ENCODE measurements around the gene SCG3.

The SCG3 gene

DNA sequence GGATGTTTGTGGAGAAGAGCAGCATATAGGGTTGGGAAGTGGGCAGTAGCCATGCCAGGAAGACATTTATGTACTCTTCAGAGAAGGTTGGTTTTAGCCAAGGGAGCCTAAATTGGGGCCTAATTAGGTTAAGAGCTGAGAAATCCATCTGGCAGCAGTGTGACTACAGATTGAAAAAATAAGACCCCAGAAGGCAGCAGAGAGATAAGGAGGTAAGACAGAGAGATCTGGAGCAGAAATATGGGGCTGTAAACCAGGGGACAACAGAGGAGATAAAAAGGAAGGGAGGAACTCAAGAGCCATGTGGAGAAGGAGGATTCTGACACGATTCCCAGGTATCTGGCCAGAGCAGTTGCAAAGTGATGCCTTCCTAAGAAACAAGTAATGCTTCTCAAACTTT lies 32.9 kb downstream of the SCG3 start:
- Histone ChIP-seq H3K27me3 (ENCODE audit: low read length) (no peaks in the 10 kb centered on the region), H3K4me3 (ENCODE audit: insufficient read depth, low read length, poor library complexity, severe bottlenecking) (no peak overlapping the region), H3K4me2 (ENCODE audit: low read depth, low read length, poor library complexity, severe bottlenecking) (no peak overlapping the region), H3K27ac (ENCODE audit: low read depth, low read length) (no peak overlapping the region), H3K9me2 (replicated peaks; ENCODE audit: insufficient read depth, low read length) (no peaks in the 10 kb centered on the region), H3K79me2 (ENCODE audit: insufficient read depth, low read length) (no peaks in the 10 kb centered on the region), H3K9ac (ENCODE audit: low read length) (no peak overlapping the region), H3K36me3 (ENCODE audit: low read length) (no peaks in the 10 kb centered on the region), H4K20me1 (ENCODE audit: low read depth, low read length) (no peaks in the 10 kb centered on the region), H3K9me3 (ENCODE audit: insufficient read depth, low read length) (no peaks in the 10 kb centered on the region), H3F3A (ENCODE audit: insufficient read depth) (no peaks in the 10 kb centered on the region), H2AFZ (ENCODE audit: low read depth, low read length, severe bottlenecking) (no peak overlapping the region)
- TF ChIP-seq, protein P1, sequence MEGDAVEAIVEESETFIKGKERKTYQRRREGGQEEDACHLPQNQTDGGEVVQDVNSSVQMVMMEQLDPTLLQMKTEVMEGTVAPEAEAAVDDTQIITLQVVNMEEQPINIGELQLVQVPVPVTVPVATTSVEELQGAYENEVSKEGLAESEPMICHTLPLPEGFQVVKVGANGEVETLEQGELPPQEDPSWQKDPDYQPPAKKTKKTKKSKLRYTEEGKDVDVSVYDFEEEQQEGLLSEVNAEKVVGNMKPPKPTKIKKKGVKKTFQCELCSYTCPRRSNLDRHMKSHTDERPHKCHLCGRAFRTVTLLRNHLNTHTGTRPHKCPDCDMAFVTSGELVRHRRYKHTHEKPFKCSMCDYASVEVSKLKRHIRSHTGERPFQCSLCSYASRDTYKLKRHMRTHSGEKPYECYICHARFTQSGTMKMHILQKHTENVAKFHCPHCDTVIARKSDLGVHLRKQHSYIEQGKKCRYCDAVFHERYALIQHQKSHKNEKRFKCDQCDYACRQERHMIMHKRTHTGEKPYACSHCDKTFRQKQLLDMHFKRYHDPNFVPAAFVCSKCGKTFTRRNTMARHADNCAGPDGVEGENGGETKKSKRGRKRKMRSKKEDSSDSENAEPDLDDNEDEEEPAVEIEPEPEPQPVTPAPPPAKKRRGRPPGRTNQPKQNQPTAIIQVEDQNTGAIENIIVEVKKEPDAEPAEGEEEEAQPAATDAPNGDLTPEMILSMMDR (IDR thresholded peaks at IDR 0.05; ENCODE audit: insufficient read depth, low read length, poor library complexity, severe bottlenecking) = no peak

DNA sequence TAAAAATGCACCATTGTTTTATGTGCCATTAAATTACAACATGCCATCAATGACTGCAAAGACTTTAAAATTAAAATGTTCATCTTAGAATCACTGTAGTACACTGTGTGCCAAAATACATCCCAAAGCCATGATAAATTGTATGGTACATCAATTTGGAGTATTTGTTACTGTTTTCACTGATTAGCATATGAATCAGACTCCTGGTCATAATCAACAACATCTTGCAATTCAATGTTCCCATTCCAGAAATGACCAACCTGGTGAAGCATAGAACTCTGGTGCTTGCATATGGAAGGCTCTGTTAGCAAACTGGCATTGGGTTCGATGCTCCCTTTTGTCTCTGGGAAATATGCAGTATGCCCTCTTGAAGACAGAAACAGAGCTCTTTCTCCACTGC lies 33.6 kb downstream of the SCG3 start:
- Histone ChIP-seq H3K9me3 (ENCODE audit: insufficient read depth, low read length) (no peaks in the 10 kb centered on the region), H3K27ac (ENCODE audit: low read depth, low read length) (no peak overlapping the region), H3K9ac (ENCODE audit: low read length) (no peak overlapping the region), H3F3A (ENCODE audit: insufficient read depth) (no peaks in the 10 kb centered on the region), H3K4me2 (ENCODE audit: low read depth, low read length, poor library complexity, severe bottlenecking) (no peak overlapping the region), H4K20me1 (ENCODE audit: low read depth, low read length) (no peaks in the 10 kb centered on the region), H3K27me3 (ENCODE audit: low read length) (no peaks in the 10 kb centered on the region), H2AFZ (ENCODE audit: low read depth, low read length, severe bottlenecking) (no peak overlapping the region), H3K4me3 (ENCODE audit: insufficient read depth, low read length, poor library complexity, severe bottlenecking) (no peak overlapping the region), H3K79me2 (ENCODE audit: insufficient read depth, low read length) (no peaks in the 10 kb centered on the region), H3K9me2 (replicated peaks; ENCODE audit: insufficient read depth, low read length) (no peaks in the 10 kb centered on the region), H3K36me3 (ENCODE audit: low read length) (no peaks in the 10 kb centered on the region)
- TF ChIP-seq EZH2phosphoT487 (conservative IDR thresholded peaks at IDR 0.05; ENCODE audit: low read length) = no peak
- TF ChIP-seq, protein P1 (IDR thresholded peaks at IDR 0.05; ENCODE audit: insufficient read depth, low read length, poor library complexity, severe bottlenecking) = no peak

DNA sequence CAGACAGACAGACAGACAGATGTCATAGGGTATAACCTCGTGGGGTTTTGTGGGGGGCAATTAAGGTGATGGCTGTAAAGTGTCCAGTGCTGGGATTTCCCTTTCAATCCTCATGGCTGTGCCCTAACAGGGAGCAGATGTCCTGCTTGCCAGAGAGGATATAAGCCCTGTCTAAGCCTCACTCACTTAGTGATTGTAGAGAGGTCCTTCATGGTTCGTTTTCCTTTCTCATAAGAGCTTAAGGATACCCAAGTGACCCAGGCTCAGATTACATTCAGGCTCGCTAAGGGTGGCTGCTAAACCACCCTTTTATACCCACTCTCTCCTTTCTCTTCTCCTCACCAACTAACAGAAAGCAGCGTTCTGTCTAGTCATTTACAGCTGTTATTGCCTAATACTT lies 36.9 kb downstream of the SCG3 start:
- H3K4me3 ChIP-seq (ENCODE audit: insufficient read depth, low read length, poor library complexity, severe bottlenecking) = no peak overlapping the region
- no peaks in the 10 kb centered on the region for H3K9me3 ChIP-seq (ENCODE audit: insufficient read depth, low read length)
- no peaks in the 10 kb centered on the region for H3K27me3 ChIP-seq (ENCODE audit: low read length)
- H3K9me2 ChIP-seq (replicated peaks; ENCODE audit: insufficient read depth, low read length) = no peaks in the 10 kb centered on the region
- no peak overlapping the region for H3K27ac ChIP-seq (ENCODE audit: low read depth, low read length)
- H4K20me1 ChIP-seq (ENCODE audit: low read depth, low read length) = no peaks in the 10 kb centered on the region; the same call in 1 of the 2 replicates
- TF ChIP-seq, protein P1 (IDR thresholded peaks at IDR 0.05; ENCODE audit: insufficient read depth, low read length, poor library complexity, severe bottlenecking) = no peak
- TF ChIP-seq EZH2phosphoT487 (conservative IDR thresholded peaks at IDR 0.05; ENCODE audit: low read length) = no peak
- no peak overlapping the region for H3K4me2 ChIP-seq (ENCODE audit: low read depth, low read length, poor library complexity, severe bottlenecking)
- H3K36me3 ChIP-seq (ENCODE audit: low read length) = no peaks in the 10 kb centered on the region
- no peaks in the 10 kb centered on the region for H3K79me2 ChIP-seq (ENCODE audit: insufficient read depth, low read length)
- H3F3A ChIP-seq (ENCODE audit: insufficient read depth) = no peaks in the 10 kb centered on the region
- no peak overlapping the region for H2AFZ ChIP-seq (ENCODE audit: low read depth, low read length, severe bottlenecking)
- H3K9ac ChIP-seq (ENCODE audit: low read length) = no peak overlapping the region

DNA sequence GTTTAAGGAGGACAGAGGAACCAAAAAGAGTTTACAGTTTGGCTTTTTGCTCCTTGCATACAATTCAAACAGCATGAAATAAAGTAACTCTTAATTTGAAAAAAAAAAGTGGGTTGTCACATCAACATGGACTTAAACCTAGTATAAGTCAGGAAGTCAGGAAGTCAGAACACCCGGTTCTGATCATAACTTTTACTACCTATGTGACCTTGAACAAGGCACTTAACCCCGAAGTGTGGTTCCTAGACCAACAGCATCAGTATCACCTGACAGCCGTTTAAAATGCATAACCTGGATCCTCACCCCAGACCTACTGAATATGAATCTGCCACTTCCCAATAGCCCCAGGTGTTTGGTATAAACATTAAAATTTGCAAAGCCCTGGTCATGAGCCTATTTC lies 37.4 kb downstream of the SCG3 start:
- no peak overlapping the region for H3K4me2 ChIP-seq (ENCODE audit: low read depth, low read length, poor library complexity, severe bottlenecking)
- H3K27me3 ChIP-seq (ENCODE audit: low read length) = no peaks in the 10 kb centered on the region
- no peak overlapping the region for H3K27ac ChIP-seq (ENCODE audit: low read depth, low read length)
- H4K20me1 ChIP-seq (ENCODE audit: low read depth, low read length) = no peaks in the 10 kb centered on the region; the same call in 1 of the 2 replicates
- no peak overlapping the region for H3K4me3 ChIP-seq (ENCODE audit: insufficient read depth, low read length, poor library complexity, severe bottlenecking)
- H3F3A ChIP-seq (ENCODE audit: insufficient read depth) = no peaks in the 10 kb centered on the region
- no peak overlapping the region for H3K9ac ChIP-seq (ENCODE audit: low read length)
- no peak for TF ChIP-seq EZH2phosphoT487 (conservative IDR thresholded peaks at IDR 0.05; ENCODE audit: low read length)
- TF ChIP-seq, protein P1 (IDR thresholded peaks at IDR 0.05; ENCODE audit: insufficient read depth, low read length, poor library complexity, severe bottlenecking) = no peak
- H3K36me3 ChIP-seq (ENCODE audit: low read length) = no peaks in the 10 kb centered on the region
- H3K9me2 ChIP-seq (replicated peaks; ENCODE audit: insufficient read depth, low read length) = no peaks in the 10 kb centered on the region
- no peak overlapping the region for H2AFZ ChIP-seq (ENCODE audit: low read depth, low read length, severe bottlenecking)
- no peaks in the 10 kb centered on the region for H3K9me3 ChIP-seq (ENCODE audit: insufficient read depth, low read length)
- no peaks in the 10 kb centered on the region for H3K79me2 ChIP-seq (ENCODE audit: insufficient read depth, low read length)

All from SU-DHL-6 (cell line).